Measurements from ENCODE around the gene SYNCRIP. TPM values are rescaled to one million over a fixed set of nuclear protein-coding genes. Genes with fewer than 3 reads are reported as not detected.
"Not testable (repeated sequence)": the region's sequence is repeated elsewhere in the genome, so short reads cannot be mapped to it uniquely, and the experiment has no call there.

The SYNCRIP gene
- polyA plus RNA-seq (2012; ENCODE audit: insufficient read depth, insufficient read length): 86.6 TPM

DNA sequence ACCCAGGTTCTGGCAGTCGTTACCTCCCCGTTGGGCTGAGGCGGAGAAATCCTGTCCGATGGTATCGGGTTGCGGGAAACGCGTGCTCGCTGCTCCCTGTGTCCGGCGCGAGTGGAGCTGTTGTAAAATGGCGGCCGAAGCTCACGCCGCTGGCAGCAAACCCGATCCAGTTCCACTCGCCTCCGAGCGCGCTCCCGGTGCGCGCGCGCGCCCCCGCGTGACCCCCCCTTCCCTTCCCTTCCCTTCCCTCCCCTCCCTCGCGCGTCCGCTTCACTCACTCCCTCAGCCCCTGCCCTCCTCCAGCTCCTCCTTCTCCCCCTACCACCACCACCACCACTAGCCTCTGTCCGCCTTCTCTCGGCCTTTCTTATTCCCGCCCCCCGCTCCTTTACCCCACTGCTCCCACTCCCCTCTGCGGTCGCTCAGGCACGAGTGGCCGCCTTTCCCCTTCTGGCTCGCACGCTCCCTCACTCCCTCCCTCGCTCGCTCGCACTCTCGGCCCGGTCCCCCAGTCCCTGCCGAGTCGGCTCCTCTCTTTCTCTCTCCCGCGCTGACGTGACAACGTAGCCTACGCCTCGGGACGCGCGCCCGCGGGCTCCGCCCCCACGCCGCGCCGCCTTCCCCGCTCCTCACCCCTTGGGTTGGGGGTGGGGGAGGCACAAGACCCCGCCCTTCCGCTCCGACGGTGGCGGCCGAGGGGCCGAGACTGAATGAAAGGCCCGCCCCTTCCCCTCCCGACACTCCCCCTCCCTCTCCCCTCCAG lies at the start of gene SYNCRIP:
TSS of gene SYNCRIP (minus strand) at position 113 of the 763 bp plus-strand sequence. CDS start 1,447 bp downstream, outside the sequence.
- H3K4me3 ChIP-seq (ENCODE audit: low read length): peak within 1 kb of the TSS; percentile 98
- DNase-seq (ENCODE audit: low read depth, low spot score): peak; percentile 96

DNA sequence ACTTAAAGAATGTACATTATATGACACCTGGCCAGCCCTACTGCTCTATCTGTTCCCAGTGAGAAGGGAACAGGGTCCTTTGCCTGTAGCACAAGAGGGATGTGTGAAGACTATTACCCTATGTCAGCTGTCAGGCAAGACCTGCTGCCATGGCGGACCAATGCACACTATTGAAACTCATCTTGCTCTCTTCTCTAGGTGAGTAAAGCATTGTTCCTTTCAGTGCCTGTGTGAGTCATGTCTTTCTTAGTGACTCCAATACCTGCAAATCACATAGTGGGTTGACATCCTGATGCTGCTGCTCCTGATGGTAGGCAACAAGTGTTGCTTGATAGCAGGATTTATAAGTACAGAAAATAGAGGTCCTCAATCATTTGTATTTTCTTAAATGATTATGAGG lies 48.8 kb upstream of the SYNCRIP start:
- no peak for DNase-seq (ENCODE audit: low read depth, low spot score)
- no peak overlapping the region for H3K4me3 ChIP-seq (ENCODE audit: low read length)

DNA sequence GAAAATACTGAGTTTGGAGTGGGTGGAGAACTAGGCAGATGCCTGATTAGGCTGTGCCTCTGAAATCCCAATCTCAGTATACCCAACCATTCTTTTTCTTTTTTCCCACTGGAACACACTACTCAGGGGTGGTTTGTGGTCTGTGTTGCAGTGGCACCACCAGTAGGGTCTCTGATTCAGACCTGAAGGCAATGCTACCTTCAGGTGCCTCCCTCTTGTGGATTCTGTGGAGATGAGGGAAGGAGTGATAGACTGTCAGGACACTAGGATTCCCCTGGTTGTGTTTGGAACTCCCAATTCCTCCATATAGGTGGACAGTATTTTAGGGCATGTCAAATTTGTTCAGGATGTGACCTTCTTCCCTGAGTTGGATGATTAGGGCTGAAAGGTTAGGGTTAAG lies 47.4 kb upstream of the SYNCRIP start:
- no peak overlapping the region for H3K4me3 ChIP-seq (ENCODE audit: low read length)
- DNase-seq (ENCODE audit: low read depth, low spot score): no peak

DNA sequence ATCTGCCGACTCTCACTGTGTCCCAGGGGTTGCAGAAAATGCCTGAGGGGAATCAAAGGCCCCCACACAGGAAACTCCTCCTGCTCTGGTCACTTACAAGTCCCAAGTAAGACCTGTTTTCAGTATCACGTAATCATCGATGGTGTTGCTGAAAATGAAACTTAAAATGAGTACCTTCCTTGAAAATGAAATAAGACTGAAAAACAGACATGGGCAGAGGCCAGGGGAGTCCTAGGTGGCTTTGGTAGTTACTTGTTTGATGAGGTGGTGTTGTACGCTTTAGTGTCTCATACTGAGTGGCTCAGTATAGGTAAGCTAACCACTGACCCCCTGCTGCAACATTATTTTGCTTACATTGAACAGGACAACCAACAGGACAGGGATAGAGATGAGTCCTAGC lies 43.0 kb upstream of the SYNCRIP start:
- no peak overlapping the region for H3K4me3 ChIP-seq (ENCODE audit: low read length)
- DNase-seq (ENCODE audit: low read depth, low spot score): no peak

DNA sequence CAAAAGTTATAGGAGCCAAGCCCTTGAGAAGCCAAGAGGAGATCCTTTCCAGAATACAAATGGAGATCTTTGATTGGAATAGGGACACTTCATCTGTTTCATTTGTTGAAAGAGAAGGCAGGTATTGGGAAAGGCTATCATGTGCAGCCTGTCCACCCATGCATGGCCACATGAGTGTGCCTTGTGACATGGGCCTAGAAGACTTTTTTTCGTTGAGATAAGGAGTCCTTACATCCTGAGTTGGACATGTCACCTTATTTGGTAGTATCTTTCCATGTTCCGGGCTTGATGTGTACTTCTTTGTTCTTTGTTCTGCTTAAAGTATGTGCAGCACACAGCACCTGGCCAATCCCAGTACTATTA lies 42.1 kb upstream of the SYNCRIP start:
- no peak for DNase-seq (ENCODE audit: low read depth, low spot score)
- H3K4me3 ChIP-seq (ENCODE audit: low read length): no peak overlapping the region

DNA sequence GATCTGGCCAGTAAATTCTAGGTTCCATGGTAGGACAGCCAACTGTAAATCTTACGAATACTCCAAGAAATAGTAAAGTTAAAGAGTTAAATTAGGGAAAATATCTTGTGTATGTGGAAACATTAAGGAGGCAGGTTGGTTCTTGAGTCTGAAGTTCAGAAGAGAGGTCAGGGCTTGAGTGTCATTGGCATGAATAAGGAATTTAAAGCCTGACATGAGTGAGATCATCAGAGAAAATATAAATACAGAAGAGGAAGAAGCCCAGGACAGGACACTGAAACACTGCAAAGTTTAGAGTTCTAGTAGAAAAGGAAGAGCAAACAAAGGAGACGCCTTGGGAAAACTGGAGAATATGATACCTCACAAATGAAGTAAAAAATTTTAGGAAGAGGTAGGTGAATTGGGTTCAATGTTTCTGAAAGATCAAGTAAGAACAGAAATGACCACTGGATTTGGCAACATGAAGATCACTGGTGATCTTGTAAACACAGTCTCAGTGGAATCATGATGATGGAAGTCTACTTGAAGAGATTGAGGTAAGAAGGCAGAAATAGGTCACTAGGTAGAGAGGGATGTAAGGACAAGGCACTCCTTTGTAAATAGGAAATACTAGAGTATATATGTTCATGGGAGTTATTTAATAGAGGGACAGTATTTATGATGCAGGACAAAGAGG lies 41.6 kb upstream of the SYNCRIP start:
- no peak for DNase-seq (ENCODE audit: low read depth, low spot score)

DNA sequence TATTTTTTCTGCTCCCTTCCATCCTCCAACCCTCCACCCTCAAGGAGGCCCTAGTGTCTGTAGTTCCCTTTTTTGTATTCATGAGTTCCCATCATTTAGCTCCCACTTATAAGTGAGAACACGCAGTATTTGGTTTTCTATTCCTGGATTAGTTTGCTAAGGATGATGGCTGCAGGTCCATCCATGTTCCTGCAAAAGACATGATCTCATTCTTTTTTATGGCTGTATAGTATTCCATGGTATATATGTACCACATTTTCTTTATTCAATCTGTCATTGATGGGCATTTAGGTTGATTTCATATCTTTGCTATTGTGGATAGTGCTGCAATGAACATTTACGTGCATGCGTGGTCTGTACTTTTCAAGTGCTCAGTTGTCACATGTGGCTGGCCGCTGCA lies 39.2 kb upstream of the SYNCRIP start:
- DNase-seq (ENCODE audit: low read depth, low spot score): not testable (repeated sequence)

More for the DNA sequence above, 41.6 kb upstream of the SYNCRIP start:
- H3K4me3 ChIP-seq (ENCODE audit: low read length): no peak overlapping the region

DNA sequence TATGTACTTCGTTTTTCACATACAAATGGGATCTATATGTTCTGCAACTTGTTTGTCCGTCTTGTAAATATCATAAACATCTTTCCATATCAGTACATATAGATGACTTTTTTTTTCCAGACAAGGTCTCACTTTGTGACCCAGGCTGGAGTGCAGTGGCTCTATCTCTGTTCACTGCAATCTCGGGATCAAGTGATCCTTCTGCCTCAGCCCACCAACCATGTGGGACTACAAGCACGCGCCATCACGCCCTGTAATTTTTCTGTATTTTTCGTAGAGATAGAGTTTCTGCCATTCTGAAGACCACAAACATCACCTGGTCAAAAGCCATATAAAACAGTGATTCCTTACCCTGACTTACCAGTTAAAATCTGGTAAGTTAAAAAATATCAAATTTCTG lies 37.7 kb upstream of the SYNCRIP start:
- no peak for DNase-seq (ENCODE audit: low read depth, low spot score)
- H3K4me3 ChIP-seq (ENCODE audit: low read length): peak overlapping the region; percentile 71

More for the DNA sequence above, 39.2 kb upstream of the SYNCRIP start:
- not testable (repeated sequence) for H3K4me3 ChIP-seq (ENCODE audit: low read length)

DNA sequence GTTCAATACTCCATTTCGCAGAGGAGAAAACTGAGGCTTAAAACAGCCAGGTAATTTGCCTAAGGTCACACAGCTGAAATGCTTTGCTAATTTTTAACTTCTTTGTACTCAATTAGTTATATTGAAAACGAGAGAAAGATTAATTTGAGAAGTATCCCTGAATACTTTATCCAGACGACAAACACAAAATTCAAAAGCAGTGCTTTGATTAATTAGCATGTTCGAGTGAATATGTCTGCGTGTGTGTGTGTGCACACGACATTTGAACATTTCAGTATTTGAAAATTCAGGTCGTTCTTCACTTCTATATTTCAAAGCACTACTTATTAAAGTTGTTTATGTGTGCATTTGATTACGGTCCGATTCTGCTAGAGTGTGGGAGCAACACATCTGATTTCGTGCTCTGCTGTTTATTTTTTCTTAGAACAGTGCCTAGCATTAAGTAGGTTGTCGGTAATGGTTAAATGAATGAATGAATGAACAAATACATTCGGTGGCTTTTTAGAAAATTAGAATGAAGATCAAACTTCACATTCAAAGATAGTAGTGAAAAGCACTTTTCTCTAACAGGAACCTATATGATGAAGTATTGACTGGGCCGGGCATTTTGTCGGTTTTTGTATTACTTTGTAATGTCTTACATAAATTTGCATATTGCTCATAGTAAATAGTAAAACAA lies 36.9 kb upstream of the SYNCRIP start:
- DNase-seq (ENCODE audit: low read depth, low spot score): no peak
- H3K4me3 ChIP-seq (ENCODE audit: low read length): peak overlapping the region; percentile 71

DNA sequence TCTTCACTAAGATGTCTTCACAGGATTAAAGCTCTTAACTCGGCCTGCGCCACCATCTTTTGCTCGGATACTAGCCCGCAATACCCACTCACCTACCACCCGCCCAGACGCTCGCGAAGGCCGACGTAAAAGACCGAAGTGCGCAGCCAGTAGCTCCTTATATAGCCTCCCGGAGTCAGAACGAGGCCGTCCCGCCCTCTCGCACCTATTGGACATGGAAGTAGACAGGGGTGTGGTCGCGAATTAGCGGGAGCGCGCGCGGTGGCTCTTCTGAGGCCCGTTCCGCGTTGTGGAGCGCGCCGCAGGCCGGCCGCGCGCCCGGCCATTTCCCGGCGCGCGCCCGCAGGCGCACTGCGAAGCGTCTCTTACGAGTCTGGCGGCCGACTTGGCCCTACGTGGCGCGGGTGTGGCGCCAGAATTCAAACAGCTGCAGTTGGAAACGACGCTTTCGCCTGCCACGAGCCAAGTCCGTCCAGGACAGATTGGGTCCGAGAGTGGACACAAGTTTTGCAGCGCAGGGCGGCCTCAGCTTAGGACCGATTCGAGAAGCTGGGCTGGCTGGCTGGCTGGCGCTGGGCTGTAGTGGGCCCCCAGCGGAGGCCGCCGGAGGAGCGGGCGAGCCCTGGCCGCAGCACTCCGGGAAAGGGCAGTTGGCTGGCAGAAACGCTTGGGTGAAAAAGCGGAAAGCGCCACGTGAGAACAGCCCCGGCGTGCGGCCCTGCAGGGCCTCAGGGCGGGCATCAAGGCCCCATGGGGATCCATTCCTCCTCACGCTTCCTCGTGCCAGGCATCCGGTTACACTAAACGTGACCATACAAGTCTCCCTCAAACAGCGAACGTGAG lies 36.1 kb upstream of the SYNCRIP start:
- H3K4me3 ChIP-seq (ENCODE audit: low read length): peak overlapping the region; percentile 96
- DNase-seq (ENCODE audit: low read depth, low spot score): peak; percentile 98

DNA sequence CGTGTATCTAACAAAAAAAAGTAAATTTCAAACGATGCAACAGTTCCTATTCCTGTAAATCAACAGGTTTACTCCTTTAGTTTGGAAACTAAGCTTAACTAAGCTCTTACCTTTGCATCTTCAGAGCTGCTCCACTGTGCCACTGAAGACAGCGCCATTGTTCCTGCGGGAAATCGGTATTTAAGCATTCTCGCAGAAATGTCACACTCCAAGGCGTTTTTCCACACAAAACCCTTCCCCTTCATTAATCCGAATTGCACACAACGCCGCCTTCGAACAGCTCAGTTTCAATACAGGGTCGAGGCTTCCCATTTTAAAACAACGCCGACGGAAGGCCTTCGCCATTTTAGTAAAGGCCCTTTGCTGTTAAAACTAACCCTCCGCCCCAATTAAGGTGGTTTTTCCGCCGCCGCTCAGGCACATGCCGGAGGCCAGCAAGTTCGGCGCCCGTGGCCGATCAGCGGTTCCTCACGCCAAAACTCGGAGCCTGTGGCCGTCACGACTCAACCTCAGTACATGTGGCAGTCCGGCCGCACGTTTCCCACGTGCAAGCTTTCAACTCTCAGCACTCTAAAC lies 35.4 kb upstream of the SYNCRIP start:
- H3K4me3 ChIP-seq (ENCODE audit: low read length): peak overlapping the region; percentile 96
- no peak for DNase-seq (ENCODE audit: low read depth, low spot score)

DNA sequence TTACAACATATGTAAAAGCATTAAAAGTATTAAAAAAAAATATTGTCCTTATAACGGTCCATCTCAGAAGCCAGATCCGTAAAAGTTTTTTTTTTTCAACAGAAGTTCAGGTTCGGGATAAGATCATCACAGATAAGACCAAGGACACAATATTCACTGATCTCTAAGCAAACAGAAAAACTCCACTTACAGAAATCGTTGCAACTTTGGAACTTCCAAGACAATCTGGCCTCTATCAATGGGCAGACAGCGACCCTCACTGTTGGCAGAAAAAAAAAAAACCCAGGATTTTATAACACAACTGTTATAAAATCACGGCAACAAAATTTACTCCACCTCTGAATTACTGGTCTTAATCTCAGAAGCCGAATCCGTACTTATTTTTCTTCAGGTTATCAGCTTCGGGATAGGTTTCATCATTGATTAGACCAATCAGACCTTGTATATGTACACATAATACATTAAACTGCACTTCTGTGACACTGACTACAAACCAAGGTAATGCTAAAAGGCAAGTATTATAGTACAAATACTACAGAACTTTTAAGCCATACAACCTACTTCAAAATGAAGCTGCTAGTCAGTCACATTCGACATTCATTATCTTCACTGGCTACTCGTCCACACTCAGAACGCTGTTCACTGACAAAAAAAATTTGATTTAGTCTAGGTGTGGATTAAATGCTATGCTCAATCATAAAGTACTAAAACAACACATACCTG lies 34.7 kb upstream of the SYNCRIP start:
- no peak for DNase-seq (ENCODE audit: low read depth, low spot score)
- H3K4me3 ChIP-seq (ENCODE audit: low read length): peak overlapping the region; percentile 96

DNA sequence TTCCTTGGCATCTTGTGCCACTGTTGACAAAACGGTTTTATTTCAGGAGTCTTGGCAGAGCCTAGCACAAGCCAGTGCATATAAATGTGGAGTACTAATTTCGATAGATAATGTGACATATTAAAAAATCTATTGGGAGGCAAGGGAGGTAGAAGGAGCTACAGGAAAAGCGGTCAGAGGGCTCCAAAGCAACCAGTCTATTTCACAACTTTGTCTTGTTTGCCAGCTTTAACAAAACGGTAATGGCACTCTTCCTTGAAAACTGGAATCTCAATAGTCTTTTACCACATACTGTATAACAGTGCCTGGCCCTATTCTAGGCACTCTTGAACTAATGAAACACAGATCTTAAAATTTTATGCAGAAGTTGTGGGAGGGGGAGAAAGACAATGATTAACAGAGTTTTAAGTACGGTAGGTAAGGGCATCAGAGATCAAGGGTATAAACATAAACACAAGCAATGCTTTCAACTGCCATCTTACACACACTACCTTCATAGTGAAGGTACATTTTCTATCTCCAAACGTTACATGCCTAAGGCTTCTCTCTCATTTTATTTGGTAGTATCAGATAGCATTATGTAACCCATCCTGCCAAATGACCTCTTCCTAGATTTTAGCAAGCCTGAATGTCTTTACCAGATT lies 33.5 kb upstream of the SYNCRIP start:
- H3K4me3 ChIP-seq (ENCODE audit: low read length): peak overlapping the region; percentile 96; the same call in 1 of the 2 replicates
- DNase-seq (ENCODE audit: low read depth, low spot score): no peak

DNA sequence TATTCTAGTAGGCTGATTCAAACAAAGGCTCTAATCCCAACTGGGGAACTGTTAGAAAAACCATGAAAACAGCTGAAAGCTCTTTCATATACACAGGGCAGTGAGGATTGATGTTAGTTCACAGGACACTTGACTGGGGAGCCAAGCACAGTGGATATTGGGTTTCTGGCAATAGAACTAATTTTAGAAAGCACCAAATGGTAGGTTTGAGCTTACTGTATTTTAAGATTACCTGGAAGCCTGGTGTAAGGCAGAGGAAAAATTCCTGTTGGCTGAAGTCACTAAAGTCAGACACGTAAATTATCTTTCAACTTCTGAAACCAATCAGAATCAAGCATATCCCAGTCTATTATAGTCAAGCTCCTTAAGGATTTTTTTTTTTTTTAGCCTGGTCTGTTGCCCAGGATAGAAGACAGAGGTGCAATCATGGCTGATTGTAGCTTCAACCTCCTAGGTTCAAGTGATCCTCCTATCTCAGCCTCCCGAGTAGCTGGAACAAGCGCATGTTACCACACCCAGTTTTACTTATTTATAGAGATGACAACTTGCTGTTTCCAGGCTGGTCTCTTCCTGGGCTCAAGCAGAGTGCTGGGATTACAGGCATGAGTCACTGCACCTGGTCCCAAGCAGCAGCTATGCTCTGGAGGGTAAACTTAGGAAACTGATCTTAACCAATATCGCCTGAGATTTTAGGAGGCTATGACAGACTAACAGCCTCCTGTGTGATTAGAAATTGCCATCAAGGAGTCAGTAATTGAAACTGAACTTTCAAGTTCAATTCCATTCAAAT lies 32.5 kb upstream of the SYNCRIP start:
- no peak for DNase-seq (ENCODE audit: low read depth, low spot score)
- H3K4me3 ChIP-seq (ENCODE audit: low read length): no peak overlapping the region

DNA sequence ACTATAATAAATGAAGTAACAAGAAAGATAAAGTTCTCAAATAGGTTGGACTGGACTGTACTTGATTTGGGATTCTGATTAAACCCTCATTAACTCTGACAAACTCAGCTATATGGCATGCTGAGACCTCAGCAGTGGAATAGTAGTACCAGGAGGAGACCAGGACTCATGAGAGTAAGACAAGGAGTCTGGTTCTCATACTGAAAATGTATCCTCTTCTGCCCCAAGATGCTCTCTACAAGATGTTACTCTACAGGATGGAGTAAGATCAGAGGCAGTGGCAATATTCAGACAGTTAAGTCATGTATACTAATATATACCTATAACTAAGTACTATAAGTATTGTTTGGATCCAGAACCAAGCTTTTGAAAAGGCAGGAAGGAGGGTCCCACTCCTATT lies 31.9 kb upstream of the SYNCRIP start:
- H3K4me3 ChIP-seq (ENCODE audit: low read length): no peak overlapping the region
- DNase-seq (ENCODE audit: low read depth, low spot score): no peak

DNA sequence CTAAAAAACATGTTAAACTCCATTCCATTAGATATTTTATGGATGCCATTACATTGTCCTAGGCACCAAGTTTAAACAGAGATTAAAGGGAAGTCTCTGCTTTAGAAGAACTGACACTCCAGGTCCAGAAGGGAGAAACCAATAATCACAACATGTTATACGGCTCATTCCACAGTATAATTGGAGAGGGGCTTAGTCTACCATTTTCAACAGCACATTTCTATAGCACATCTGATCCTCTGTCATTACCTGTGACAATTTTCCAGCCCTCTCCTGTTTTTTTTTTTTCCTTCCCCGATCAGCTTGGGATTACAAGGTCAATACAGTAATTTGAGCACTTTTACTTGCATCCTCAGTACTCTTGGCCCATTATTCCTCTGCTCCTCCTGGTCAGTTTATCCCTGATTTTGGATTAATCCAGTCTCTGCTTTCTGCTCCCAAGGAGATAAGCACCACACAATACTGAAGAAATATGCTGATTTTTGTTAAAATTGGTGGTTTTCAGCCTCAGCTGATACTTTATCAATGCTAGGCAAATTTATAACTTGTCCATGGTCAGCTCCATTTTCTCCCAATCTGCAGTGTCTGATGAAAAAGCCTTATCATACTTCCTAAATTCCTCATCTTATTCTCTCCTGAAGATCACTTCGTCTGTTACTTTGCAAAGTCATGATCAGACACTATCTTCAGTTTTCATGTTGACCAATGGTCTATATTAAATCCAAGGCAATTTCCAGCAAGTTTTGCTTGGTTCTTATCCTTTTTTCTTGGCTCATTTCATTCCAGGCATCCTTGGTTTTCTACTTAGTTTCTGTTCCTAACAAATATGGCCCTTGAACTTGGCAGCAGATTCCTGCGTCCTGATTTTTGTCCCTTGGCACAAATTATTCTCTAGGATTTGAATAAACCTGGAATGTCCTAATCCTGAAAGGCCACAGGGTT lies 30.8 kb upstream of the SYNCRIP start:
- DNase-seq (ENCODE audit: low read depth, low spot score): no peak
- no peak overlapping the region for H3K4me3 ChIP-seq (ENCODE audit: low read length)
